HEK293 (cell line): ENCODE measurements around the gene EARS2.

Experiments used
- AEBP2 ChIP-seq: fragments of 450-650 bp; formaldehyde crosslinking; IDR thresholded peaks from 2 replicates; pipeline ENCODE4 v1.5.1; 2016; ENCODE audit warnings: missing biosample characterization, missing genetic modification characterization, borderline replicate concordance
- CTCF ChIP-seq: fragments of 450-650 bp; formaldehyde crosslinking; IDR thresholded peaks from 2 replicates; pipeline ENCODE4 v1.5.1; 2016; ENCODE audit warnings: missing biosample characterization, missing genetic modification characterization
- OSR2 ChIP-seq: fragments of 450-650 bp; formaldehyde crosslinking; IDR thresholded peaks from 2 replicates; pipeline ENCODE4 v1.5.1; 2016; ENCODE audit warnings: missing biosample characterization, missing genetic modification characterization
- PRDM1 ChIP-seq: fragments of 450-650 bp; formaldehyde crosslinking; IDR thresholded peaks from 2 replicates; pipeline ENCODE4; 2016; ENCODE audit warnings: missing biosample characterization, missing genetic modification characterization
- ZBTB21 ChIP-seq: fragments of 450-650 bp; formaldehyde crosslinking; IDR thresholded peaks from 2 replicates; pipeline ENCODE4 v1.5.1; 2017; ENCODE audit warnings: missing biosample characterization, missing genetic modification characterization
- ZNF132 ChIP-seq: fragments of 450-650 bp; formaldehyde crosslinking; IDR thresholded peaks from 2 replicates; pipeline ENCODE4 v1.5.1; 2017; ENCODE audit warnings: missing biosample characterization, missing genetic modification characterization, borderline replicate concordance
- ZNF146 ChIP-seq: fragments of 450-650 bp; formaldehyde crosslinking; IDR thresholded peaks from 2 replicates; pipeline ENCODE4 v1.5.1; 2016; ENCODE audit warnings: missing biosample characterization, missing genetic modification characterization
- ZNF18 ChIP-seq: fragments of 450-650 bp; formaldehyde crosslinking; IDR thresholded peaks from 2 replicates; pipeline ENCODE4 v1.5.1; 2016; ENCODE audit warnings: missing biosample characterization, missing genetic modification characterization
- ZNF202 ChIP-seq: fragments of 450-650 bp; formaldehyde crosslinking; IDR thresholded peaks from 2 replicates; pipeline ENCODE4 v1.5.1; 2016; ENCODE audit warnings: missing biosample characterization, missing genetic modification characterization, borderline replicate concordance
- ZNF23 ChIP-seq: fragments of 450-650 bp; formaldehyde crosslinking; IDR thresholded peaks from 2 replicates; pipeline ENCODE4 v1.5.1; 2016; ENCODE audit warnings: missing biosample characterization, missing genetic modification characterization, borderline replicate concordance
- ZNF292 ChIP-seq: fragments of 450-650 bp; formaldehyde crosslinking; IDR thresholded peaks from 2 replicates; pipeline ENCODE4 v1.5.1; 2016; ENCODE audit warnings: low read depth, missing biosample characterization, missing genetic modification characterization, borderline replicate concordance
- ZNF311 ChIP-seq: fragments of 450-650 bp; formaldehyde crosslinking; IDR thresholded peaks from 2 replicates; pipeline ENCODE4 v1.5.1; 2017; ENCODE audit warnings: missing biosample characterization, missing genetic modification characterization, borderline replicate concordance
- ZNF529 ChIP-seq: fragments of 450-650 bp; formaldehyde crosslinking; IDR thresholded peaks from 2 replicates; pipeline ENCODE4 v1.5.1; 2017; ENCODE audit warnings: missing genetic modification characterization, missing biosample characterization; ENCODE audit not compliant: insufficient replicate concordance

GRCh38 chr16:23523321-23523720, 33.8 kb downstream of the EARS2 start:
- TF ChIP-seq CTCF (tag by site-specific recombination) (no peak), ZBTB21 (tag by site-specific recombination) (no peak), ZNF132 (tag by site-specific recombination) (no peak), ZNF146 (no peak), ZNF18 (no peak), ZNF202 (tag by site-specific recombination) (no peak), AEBP2 (tag by site-specific recombination) (no peak), OSR2 (no peak), ZNF311 (tag by site-specific recombination) (no peak), ZNF23 (tag by site-specific recombination) (no peak), PRDM1 (tag by site-specific recombination) (no peak), ZNF292 (no peak), ZNF529 (tag by site-specific recombination) (no peak)
